DMS 273 (cell line): Measurements from ENCODE around the gene FAM162A.
"Not testable (repeated sequence)": the region's sequence is repeated elsewhere in the genome, so short reads cannot be mapped to it uniquely, and the experiment has no call there.

Source experiments
- DNase-seq: peaks from one replicate; lab custom pipeline; 2025; ENCODE audit not compliant: unreplicated experiment; lab: John Stamatoyannopoulos, UW

Gene FAM162A

DNA sequence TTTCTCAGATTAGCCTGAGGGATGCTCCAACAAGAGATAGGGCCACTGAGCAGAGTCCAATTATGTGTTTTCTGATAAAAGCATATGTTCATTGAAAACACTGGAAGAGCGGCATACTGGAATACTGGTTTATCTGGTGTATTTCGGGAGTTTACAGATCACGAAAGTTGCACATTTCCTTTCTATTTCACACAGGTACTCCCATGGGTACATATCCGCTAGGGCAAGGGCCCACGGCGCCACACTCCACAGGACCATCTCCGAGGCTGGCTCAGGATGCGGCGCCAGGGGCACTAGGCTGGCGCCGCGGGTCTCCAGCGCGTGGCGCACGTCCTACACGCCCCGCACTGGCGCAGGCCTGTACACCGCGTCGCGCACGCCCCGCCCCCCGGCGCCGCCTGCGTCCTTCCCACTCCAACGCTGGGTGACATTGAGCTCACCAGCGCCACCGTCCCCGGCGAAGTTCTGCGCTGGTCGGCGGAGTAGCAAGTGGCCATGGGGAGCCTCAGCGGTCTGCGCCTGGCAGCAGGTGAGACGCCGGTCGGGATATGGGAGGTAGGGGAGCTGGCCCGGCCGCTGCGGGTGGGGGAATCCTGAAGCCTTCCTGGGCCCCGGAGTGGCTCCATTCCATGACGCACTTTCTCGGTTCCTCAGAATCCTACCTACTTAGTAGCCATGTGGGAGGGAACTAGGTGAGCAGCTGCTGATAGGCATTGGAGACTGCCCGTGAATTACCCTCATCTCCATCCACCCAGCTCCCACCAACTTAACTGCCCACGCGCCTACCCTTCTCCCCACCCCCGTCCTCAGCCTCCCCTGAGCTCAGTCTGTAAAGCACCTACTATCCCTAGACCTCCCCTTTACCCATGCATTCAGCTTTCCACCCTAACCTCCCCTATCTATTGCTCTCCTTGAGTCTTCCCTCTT is at the start of gene FAM162A:
TSS of gene FAM162A (plus strand) at position 412 of the 927 bp plus-strand sequence. CDS start at position 496, 84 bp downstream.
- peak; percentile 99 for DNase-seq

GRCh38 chr3:122342803-122343202 is 41.2 kb upstream of the FAM162A start:
- no peak for DNase-seq

- no peak for DNase-seq
Observed at GRCh38 chr3:122343654-122344053, 40.3 kb upstream of the FAM162A start.

GRCh38 chr3:122349171-122349570 is 34.8 kb upstream of the FAM162A start:
- no peak for DNase-seq

- DNase-seq, result no peak
Observed at GRCh38 chr3:122350814-122351418, 33.1 kb upstream of the FAM162A start.

DNA sequence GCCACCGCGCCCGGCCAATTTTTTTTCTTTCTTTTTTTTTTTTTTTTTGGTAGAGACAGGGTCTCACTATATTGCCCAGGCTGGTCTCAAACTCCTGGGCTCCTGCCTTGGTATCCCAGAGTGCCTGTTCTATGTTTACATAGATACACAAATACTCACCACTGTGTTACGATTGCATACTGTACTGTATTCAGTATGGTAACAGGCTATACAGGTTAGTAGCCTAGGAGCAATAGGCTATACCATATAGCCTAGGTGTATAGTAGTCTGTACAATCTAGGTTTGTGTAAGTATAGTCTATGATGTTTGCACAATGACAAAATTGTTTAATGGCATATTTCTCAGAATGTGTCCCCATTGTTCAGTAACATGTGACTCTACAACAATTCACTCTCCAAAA is 32.4 kb upstream of the FAM162A start:
- no peak for DNase-seq

DNA sequence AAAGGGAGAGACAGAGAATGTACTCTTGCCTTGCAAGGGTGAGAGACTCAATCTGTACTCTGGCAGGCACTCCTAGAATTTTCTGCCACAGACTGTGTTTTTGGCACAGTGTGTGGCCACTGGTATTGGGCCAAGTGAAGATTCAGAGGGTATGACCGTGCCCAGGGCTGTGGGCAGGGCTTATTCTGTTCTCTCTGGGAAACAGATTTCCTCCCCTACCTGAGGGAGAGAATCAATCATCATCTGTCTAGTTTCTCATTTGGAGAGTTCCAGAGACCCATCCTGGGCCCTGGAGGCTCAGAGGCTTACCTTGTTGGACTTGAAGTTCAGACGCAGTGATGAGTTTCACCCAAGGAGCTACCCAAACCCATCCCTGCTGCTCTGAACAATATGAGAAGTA is 30.8 kb upstream of the FAM162A start:
- DNase-seq, result peak; percentile 35

GRCh38 chr3:122353893-122354401 is 30.0 kb upstream of the FAM162A start:
- DNase-seq, result no peak

DNA sequence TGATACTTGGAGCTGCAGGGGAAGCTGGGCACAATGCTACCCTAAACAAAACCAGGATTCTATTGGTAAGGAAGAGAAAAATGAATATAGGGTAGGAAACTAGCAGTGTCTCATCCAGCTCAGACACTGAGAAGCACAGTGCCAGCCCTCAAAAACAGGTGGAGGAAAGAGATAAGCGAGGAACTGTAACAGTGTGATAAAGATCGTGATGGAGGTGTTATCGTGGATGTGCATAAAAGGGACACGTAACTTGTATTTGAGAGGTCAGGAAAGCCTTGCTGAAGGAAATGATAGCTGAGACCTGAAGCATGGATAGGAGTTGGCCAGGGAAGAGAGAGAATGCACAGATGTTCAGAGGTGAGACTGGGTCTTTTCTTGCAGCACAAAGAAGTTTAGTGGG is 28.4 kb upstream of the FAM162A start:
- DNase-seq, result no peak

DNA sequence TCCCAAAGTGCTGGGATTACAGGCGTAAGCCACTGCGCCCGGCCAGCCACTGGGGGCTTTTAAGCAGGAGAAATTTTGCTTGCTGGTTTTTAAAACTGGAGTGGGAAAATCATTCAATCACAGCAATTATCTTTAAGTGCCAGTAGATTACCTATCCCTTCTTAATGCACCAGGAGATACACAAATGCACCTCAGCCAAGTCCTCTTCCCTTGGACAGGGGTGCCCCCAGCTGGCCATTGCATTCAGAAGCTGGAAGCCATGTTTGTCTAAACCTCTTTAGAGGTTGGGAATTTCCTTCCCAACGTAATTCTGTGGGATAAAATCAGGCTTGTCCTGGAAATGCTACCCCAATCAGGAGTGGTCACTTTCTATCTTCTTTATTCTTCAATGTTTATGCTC is 27.6 kb upstream of the FAM162A start:
- DNase-seq, result peak; percentile 78

DNA sequence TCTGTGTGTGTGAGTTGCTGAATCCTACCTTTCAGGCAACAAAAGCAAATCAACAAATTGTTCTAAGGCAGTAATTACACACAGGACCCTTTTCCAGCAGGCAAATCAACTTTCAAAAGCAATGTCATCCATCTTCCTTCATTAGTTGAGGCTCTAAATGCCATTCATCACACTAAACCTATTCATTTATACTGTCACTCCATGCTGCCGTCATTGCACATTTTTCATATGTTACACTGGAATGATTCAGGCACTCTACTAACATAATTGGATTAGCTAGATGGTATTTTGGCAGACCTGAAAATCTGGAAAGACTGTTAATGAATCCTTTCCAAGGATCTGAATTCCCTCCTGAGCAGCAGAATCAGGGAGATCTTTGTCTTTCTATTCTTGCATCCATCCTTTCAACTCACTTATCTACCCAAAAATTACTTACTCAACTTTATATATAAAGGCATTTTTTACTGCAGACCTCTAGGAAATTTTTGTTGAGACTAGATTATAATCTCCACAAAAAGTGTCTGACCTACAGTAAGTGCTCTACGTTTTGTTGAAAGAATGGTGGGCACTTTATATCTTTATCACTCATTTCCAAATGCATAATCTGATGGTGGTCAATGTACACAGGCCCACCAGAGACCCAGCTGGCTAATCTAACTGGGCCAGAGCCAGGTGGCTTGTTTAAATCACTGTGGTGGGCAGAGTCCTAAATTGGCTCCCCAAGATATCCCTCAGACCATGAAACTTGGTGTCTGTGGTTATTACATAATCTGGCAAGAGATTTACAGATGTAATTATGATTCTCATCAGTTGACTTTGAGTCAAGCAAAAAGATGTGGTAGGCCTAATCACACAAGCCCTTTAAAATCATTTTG is 25.9 kb upstream of the FAM162A start:
- DNase-seq, result no peak

- no peak for DNase-seq
Observed at GRCh38 chr3:122358703-122359032, 25.3 kb upstream of the FAM162A start.

DNA sequence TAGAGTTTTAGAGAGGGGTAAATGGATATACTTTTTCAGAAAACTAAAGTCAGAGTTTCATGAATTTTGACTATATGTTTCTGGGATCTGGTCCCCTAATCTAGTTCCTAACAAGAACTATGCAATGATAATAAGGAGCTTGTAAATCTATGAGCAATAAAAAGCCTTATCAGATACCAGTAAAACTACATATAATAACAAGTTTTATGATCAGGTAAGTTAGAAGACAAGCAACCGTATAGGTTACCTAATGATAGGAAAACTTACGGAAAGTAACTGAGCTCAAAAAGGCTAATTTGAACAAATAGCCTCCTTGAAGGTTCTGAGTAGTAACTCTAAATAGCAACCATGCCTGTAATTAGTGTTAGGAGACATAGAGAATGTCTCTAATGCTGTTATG is 22.0 kb upstream of the FAM162A start:
- no peak for DNase-seq

DNA sequence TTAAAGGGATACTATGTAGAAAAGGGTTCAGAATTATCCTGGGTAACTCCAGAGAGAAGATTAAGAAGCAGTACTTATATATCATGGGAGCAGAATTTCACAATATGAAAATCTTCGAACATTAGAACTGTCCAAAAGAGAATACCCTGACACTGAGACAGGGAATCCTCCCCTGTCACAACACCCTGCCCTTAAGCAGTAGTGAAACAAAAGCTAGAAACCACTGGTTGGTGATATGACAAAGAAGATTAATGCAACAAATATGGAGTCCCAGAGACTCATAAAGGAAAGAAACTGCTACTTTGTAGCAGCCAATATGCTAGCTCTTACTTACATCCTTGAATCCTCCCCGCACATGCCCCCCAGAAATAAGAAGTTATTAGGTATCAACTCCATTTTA is 19.5 kb upstream of the FAM162A start:
- DNase-seq, result no peak

GRCh38 chr3:122365073-122365472 is 18.9 kb upstream of the FAM162A start:
- no peak for DNase-seq

- DNase-seq, result not testable (repeated sequence)
Observed at GRCh38 chr3:122365582-122366378, 18.2 kb upstream of the FAM162A start.

- no peak for DNase-seq
Observed at GRCh38 chr3:122366379-122366749, 17.6 kb upstream of the FAM162A start.

DNA sequence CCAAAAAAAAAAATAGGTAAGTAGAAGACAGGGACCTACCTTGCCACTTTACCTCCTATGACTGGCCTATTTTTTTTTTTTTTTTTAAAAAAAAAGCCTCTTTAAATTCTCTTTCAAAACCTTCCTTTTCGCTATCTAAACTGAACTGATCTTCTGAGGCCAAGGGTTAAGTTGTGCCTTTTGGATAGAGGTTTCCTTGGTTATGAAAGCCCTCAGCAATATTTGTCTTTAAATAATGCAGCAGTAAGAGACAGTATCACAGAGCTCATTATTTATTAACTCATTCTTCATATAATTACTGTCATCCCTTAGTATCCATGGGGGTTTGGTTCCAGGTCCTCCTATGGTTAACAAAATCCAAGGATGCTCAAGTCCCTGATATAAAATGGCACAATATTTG is 9.9 kb upstream of the FAM162A start:
- DNase-seq, result no peak

GRCh38 chr3:122377975-122378374 is 6.0 kb upstream of the FAM162A start:
- no peak for DNase-seq

DNA sequence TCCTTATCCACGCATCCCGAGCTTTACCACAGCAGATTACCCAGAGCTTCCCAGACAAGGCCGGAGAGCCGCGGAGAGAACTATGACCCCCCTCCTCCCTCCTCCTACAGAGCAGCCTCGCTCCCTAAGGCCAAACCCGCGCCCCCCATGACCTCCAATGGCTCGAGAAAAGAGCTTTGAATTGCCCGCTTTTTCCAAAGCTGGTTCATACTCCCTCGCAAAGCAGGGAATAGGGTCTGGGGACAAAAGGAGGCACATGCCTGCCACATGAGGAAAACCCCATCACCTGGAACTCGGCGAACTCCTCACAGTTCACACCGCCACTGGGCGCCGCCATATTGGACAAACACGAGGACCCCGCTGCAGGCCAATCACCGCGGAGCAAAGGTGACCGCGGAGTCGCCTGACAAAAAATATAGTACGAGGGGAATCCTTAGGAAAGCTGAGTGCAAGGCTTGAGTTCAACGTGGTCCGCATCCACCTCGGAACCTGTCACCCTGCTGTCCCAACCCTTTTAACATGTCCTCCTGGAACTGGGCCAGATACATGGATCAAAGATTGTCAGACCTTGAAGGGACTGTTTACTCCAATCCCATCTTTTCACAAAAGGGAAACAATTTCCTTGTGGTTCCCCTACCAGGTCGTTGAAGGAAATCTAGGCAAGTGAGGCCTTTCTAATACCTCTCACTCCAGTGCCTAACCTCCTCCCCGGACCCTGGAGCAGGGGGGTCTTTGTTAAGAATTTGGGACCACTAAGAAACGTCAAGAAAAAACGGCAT is 905 bp upstream of the FAM162A start, which contains the start of gene MIX23:
TSS of gene MIX23 (minus strand) at position 344 of the 779 bp plus-strand sequence. CDS start at position 337, 7 bp downstream.
- DNase-seq, result peak; percentile 98
